KBM-7 (cell line): ENCODE data around the gene TP73.
A peak's percentile ranks its signal among the peaks of the same experiment; 100 is the strongest.

ENCODE experiments used
- DNase-seq: peaks from one replicate; pipeline ENCODE4 v3.0.0-alpha.2; 2015
- in situ Hi-C: fragments of 300-500 bp; cut with MboI; formaldehyde crosslinking; loops from 2 replicates; pipeline ENCODE4 v1.14.3; 2020; ENCODE audit warnings: low sequenced_read_pairs, low pct_unique_long_range_greater_than_20kb, mixed read lengths

The TP73 gene

DNA sequence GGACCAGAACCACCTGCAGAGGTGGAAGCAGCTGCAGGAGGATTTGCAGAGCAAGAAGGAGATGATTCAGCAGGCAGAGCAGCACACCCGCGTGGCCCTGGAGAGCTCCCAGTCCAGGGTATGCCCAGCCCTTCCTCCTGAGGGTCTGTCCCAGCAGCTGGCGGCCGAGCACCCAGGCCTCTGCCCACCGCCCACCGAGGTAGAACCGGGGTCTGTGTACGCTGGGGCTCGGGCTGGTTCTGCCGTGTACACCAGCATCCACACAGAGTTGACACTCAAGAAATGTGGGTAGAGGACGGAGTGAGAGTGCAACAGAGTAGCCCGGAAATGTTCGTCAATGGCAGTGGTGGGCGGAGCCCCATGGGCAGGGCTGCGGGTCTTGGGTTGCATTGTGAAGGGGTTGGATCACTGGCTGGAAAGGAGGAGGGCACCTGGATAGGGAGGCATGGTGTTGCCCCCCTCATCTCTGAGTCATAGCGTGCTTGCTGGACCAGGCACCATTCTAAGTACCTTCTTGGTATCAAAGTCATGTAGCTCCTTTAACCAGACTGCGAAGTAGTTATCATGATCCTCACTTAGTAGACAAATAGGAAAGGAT is 115.1 kb downstream of the TP73 start:
- in situ Hi-C loops, result no loop called here
- no peak for DNase-seq

DNA sequence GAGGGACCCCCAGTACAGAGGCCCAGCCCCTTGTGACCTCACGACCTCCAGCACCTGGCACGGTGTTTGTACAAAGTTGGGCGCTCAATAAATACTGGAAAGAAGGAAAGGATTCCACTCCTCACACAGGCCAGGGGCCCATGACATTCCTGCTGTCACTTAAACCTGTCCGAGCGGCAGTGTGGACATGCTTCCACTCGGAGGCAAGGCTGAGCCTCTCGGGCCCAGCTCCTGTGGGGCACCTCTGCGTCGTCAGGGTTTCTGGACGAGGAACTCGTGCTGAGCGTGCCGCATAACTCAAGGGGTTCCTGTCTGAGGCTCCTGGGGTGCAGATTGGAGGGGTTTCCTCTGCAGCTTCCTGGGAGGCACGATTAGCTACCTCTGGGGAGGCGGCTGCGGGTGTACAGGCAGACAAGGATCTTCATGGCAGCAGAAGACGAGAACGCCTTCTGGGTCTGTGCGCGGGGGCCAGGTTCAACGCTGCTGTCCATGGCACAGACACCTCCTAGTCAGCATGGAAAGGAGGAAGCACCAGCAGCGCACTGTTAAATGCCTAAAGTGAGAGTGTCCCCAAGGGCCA is 116.6 kb downstream of the TP73 start:
- in situ Hi-C loops, result no loop called here
- DNase-seq, result no peak

DNA sequence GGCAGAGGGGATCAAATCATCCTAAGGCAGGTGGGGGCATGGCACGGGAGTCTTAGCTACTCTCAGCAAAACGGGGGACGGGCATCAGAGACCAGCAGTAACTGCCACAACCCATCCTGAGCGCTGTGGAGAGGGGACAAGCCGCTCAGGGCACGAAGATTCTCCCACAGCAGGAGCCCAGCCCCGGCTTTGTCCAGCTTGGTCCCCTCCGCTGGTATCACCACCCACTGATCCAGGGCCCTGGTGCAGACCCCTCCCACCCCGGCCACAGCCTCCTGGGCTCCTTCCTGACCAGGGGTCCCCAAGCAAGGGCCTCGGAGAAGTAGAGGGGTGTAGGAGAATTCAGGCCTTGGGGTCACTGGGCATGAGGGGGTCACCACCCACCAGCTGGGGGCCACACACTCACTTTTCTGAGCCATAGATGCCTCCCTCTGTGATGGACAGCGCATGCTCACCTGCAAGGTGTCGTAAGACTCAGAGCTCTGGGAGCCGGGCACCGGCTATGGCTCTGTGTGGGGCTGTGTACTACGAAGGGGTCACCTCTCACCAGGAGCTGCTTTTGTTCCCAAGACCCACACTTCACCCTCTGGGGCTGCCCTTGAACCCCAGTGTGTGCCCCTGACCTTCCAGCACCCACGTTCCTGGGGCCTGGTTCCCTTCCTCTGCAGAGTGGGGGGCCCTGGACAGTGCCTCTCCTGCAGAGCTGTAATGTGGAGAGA is 117.9 kb downstream of the TP73 start:
- DNase-seq, result no peak
- in situ Hi-C loops, result no loop called here

DNA sequence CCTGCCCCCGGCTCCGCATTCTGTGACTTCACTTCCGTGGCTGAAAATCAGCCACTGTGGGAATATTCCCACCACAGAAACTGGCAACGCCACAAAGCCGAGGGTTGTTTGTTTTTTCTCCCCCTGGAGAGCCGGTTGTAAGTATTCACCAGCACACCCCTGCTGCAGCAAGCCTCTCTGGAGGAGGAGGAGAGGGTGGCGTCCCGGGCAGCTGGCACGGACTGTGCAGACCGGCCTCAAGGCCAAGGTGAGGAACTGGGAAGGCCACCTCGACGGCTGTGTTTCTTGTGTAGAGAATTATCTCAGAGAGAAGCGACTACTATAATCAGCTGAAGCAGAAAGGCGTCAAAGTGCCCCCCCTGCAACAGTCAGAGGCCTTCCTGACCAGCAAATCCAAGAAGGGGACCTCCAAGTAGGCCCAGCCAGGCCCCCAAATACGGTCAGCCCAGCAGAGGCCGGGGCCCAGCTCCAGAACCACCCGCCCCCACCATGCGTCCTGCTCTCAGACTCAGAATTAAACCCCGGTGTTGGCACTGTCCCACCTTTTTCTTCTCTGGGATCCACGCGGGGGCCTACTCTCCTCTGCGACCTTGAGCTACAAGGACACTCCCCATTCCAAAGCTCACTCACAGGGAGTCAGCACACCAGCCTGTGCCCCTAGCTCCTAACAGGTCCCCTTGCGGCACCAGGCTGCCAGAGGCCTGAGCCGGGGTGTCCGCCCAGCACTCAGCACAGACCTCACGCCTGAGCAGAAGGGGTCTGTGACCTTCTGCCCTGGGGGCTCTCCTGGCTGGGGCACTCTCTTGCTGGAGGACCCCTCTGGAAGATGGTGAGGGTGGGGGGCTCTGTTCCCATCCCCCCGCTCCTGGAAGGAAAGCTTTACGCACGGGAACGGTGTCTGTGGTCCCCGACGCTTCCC is 119.1 kb downstream of the TP73 start:
- DNase-seq, result no peak
- in situ Hi-C loops, result no loop called here

DNA sequence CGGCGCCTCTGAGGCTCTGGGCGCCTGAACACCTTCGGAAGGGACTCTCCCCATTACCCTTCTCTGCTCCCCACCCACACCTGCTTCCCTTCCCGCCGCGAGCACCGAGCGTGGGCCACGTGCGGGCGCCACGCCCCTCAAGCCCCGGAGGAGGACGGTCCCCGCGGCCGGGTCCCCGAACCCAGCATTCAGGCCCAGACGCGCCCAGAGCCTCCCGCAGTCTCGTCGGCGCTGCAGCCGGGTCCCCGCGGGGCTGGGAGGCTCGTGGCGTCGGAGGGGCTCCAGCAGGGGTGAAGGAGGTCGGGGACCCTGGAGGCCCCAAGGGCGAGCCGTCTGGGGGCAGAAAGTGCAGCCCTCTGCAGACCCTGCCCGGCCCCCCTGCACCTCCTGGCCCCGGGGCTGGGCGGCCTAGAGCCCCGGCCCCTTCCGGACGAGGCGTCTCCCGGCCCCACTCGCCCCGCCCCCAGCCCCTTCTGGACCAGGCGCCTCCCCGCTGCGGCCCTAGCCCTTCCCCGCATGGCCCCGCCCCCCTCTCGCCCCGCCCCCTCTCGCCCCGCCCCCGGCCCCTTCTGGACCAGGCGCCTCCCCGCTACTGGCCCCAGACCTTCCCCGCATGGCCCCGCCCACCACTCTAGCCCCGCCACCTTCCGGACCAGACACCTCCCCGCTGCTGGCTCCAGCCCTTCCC is 119.9 kb downstream of the TP73 start:
- in situ Hi-C loops, result no loop called here
- DNase-seq, result peak; percentile 51

DNA sequence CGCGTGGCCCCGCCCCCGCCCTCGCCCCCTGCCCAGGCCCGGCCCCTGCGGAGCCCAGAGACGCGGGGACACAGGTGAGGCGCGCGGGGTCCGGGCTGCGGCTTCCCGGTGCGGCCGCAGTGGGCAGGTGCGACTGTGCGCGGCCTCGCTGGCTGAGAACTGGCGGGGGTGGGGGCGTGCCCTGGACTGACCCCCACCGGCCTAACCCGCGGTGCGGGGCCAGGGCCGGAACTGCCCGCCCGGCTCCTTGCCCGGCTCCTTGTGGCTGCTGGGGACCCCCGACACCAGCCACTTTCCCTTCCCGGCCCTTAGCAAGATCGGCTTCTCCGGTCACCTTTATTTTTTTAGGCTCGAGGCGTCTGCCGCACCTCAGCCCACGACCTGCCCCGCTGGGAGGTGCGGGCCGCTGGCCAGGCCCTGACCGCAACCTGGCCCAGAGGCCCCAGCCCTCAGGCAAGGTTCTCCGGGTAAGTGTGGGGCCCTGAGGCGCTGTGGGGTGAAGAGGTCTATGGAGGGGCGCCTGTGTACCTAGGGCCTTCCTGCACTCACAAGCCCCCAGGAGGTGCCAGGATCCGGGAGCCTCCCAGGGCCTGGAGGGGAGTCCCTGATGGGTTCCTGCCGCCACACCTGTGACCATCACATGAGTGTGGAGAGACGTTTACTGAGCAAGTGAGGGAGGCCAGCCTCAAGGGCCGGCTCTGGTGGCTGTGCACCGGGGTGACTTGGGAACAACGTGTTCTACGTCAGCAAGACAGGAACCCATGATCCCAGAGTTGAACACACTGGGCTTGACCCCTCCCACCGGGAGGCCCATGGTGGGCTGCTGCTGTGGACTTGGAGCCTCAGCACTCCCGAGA is 120.6 kb downstream of the TP73 start, which contains the start of gene SMIM1:
Gene SMIM1 (plus strand): TSS at position 35 of the 857 bp plus-strand sequence. CDS start 2,625 bp downstream, outside the sequence.
- DNase-seq, result no peak
- in situ Hi-C loops, result no loop called here

DNA sequence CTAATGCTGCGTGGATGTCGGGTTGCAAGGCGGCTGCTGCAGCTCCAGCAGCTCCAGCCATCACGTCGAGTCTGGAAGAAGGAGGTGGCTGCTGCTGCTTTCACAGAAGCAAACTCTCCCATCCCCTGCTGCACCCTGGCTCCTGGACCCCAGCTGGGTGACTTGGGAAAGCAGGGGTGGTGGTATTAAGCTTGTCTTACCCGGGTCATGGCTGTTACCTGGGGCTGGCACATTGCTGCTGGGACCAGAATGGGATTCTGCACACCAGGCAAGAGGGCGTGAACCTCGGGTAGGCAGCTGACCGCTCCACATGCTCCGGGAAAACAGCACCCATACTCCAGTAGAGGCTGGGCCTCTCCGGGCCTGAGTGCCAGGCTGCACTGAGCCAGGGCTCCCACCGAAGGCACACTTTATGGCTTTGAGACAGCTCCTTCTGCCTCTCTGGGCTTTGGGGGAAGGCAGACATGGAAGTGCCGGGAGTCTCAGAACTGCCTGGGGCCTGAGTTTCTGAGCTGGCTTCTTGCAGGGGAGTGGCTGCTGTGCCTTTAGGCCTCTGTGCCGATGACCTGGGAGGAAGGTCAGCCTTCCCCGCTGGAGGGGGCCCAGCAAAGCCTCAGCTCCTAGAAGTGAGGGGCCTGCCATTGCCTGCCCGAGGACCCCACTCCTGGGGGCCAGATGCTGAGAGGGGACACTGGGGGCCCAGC is 121.4 kb downstream of the TP73 start:
- no peak for DNase-seq
- in situ Hi-C loops, result no loop called here

DNA sequence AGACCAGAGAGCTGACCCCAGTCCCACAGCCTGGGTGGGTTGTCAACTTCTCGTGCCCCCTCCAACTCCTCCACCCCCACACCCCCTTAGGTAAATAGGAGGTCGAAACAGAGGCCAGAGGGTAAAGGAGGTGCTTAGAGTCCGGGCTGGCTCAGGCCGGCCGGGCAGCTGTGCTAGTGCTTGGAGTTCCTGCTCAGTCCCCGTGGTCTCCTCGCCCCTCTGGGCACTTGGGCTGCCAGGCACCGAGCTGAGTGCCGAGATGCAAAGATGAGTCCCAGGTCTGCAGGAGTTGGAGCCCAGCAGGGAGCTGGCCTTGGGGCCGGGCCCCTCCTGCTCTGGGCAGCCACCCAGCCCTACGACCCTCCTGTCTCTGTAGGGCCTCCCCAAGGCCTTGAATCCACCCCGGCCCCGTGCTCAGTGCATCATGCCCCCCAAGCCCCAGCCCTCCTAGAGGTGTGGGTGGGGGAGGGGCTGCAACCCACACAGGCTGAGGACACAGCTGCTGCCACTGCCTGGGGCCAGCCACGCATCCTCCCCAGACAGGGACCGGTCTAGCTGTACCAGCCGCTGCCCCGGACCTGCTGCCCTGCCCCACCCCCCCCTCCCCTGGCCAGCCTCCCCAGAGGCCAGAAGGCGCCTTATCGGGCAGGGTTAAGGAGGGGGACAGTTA is 122.1 kb downstream of the TP73 start:
- in situ Hi-C loops, result no loop called here

DNA sequence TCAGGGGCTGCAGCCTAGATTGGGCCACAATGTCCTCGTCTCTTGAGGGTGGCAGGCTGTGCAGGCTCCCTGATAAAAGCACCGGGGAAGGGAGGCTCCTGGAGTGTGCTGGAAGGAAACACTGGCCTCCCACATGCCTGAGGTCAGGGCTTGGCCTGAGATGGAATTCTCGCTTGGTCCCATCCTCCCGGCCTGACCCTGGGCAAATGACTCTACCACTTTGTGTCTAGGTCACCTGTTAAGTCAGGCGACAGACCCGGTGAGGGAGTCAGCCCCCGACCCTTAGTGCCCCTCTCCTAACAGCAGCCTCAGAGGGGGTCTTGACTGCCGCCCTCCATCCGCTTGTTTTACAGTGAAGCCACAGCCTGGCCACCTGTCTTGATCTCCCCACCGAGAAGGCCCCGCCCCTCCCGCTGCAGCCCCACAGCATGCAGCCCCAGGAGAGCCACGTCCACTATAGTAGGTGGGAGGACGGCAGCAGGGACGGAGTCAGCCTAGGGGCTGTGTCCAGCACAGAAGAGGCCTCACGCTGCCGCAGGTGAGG is 122.7 kb downstream of the TP73 start:
- in situ Hi-C loops, result no loop called here
- no peak for DNase-seq

More for the DNA sequence above, 122.1 kb downstream of the TP73 start:
- no peak for DNase-seq

DNA sequence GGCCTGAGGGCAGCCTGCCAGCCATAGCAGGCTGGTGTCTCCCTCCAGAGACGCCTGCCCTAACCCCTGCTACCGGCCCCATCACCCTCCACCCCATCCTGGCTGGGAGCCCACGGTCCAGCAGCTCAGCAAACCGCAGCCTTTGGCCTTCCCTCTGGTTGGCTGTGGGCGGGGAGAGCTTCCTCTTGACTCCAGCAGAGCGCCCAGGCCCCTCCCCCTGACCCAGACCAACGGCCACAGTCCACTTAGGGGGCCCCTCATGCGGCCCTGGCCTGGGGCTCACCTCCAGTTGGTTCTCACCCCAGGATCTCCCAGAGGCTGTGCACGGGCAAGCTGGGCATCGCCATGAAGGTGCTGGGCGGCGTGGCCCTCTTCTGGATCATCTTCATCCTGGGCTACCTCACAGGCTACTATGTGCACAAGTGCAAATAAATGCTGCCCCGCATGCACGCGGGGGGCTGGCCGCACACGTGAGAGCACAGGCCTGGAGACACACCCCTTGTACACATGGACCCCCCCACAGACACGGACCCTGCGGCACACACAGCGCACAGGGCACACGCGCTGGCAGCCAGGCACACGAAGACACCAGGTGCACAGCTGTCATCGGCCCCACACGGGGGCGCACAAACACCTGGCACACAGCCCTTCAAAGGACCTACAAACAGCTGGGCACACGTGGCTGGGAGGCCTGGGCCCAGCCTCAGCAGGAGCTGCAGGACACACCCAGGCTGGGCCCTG is 123.3 kb downstream of the TP73 start:
- in situ Hi-C loops, result no loop called here
- DNase-seq, result peak; percentile 65

DNA sequence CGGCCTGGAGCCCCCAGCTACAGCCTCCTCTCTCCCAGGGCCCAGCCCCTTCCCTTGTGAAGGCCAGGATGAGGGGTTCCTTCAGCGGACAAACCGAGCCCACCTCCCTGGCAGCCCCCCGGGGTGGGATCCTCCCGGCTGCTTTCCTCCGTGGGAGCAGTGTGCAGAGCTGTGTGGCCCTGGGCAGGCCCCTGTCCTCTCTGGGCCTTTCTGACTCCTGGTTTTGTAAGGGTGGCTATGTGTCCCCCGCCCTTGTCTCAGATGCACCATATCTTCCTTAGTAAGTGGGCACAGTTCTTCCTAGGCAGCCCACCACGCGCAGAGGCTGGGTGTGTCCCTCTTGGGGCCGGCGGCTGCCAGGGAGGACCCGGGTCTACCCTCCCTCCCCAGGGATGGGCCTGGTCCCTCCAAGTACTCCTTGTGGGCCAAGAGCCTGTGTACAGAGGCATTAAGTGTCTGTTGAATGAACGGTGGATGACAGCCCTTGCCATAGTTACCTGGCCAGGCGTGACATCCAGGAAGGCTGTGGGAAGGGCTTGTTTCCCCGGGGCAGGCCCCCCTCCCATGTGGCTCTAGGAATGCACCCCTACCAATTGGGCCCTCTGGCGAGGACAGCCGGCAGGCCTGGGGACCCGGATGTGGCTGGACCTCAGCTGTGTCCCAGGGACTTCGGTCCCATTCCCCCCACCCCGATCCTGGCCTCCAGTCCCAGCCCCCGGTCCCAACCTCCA is 124.1 kb downstream of the TP73 start:
- in situ Hi-C loops, result no loop called here
- no peak for DNase-seq

DNA sequence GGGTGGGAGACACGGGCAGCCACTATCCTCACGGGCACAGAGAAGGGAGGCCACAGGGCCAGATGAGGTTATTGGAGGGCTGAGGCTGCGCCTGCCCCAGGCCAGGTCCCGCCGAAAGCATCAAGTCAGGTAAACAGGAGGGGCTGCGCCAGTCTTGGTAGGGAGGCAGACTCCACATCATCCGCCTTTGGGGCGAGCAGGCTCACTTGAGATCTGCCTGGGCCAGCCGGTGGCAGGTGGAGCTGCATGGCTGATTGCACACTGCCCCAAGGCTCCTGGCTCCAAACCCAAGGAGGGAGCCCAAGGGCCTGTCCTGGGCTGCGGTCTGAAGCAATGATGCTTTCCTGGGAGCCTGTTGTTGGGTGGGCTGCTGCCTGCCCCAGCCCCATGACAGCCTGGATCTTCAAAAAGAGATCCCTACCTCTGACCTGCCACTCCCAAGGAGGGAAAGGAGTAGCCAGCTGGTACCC is 124.8 kb downstream of the TP73 start:
- DNase-seq, result no peak
- in situ Hi-C loops, result no loop called here

DNA sequence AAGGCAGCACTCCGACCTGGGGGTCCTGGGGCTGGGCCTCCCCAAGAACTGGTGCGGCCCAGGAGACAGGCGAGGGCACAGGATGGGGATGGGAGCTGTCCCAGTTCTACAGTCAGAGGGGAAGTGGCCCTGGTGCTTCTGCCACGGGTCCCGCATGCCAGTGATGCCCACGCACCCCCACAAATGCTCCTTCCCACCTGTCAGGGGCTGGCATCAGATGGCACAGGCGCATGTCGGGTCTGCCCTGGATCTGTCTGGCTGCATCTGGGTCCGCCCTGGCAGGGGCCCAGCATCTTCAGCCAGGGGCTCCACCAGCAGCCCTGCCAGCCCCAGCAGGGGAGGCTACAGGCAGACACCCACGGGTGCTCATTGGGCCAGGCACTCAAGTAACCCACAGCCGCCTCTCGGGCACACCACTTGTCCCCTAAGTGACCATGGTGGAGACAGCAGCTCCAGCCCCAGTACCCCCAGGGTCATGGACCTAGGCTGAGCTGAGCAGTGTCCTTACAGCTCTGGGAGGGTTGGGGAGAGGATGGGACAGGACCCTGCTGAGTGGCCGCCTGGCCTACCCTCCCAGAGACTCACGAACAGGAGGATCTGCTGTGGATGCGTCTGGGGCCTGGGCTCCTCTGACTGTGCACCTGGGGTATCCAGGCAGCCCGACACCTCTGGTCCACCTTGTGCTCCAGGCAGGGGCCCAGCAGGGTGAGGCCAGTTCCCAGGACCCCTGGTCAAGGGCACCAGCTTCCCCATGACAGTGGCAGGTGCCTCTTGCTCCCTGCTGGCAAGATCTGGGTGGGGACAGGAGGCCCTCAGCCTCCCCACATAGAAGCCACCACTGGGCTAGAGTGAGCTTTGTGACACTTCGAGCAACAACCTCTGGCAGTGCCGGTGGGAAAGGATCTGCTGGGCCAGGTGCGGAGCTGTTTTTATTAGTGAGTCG is 125.6 kb downstream of the TP73 start:
- DNase-seq, result no peak
- in situ Hi-C loops, result no loop called here

DNA sequence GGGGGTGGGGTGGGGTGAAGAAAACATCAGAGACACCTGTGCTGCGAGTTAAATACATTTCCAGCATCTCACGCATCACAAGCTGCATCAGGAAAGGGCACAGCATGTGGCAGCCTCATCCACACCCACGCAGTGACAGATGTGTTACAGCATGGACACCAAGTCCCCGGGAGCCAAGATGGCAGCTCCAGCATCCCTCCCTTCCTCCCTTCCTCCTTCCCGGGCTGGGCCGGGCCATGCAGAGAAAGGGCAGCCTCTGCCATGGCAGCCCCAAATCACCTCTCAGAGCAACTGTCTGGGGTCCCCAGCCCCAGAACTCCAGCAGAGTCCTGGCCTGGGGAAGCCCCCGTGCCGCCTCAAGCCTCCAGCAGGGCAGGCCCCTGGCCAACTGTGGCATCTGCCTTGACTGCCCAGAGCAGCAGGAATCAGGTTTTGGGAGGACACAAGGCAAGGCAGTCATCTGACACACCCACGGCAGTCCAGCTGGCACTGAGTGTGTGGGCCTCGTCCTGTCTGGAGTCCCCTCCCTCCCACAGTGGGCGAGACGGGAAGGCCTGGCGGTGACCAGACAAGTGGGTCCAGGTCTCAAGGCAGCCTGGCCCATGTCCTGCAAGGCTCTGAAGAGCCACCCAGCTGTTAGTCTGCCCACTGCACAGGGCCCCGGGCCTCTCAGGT is 126.4 kb downstream of the TP73 start:
- in situ Hi-C loops, result no loop called here
- no peak for DNase-seq
